Gastroesophageal sphincter (tissue), 3 donors: Measurements from ENCODE around the gene SURF4.
"Not testable (repeated sequence)": the region's sequence is repeated elsewhere in the genome, so short reads cannot be mapped to it uniquely, and the experiment has no call there.

Experiments
- POLR2A ChIP-seq, 2 donors: fragments of 450-650 bp; IDR thresholded peaks; one replicate each; pipeline ENCODE4 v1.6.1; 2017; ENCODE audit warnings: antibody characterized with exemption in 2 of 2, mild to moderate bottlenecking in 2 of 2, moderate library complexity in 1 of 2
- POLR2AphosphoS5 ChIP-seq: sonication (generic); formaldehyde crosslinking; IDR thresholded peaks from one replicate; pipeline ENCODE4 v1.6.1; 2017; ENCODE audit warnings: antibody characterized with exemption
- TF ChIP-seq, protein P1 (sequence below), 4 experiments: fragments of 200-600 bp in 2 of 4; fragments of 450-650 bp in 2 of 4; sonication (generic) in 1 of 4; IDR thresholded peaks; one replicate each; pipeline ENCODE4 v1.5.1; 2017 to 2019; ENCODE audit warnings: antibody characterized with exemption in 4 of 4, mild to moderate bottlenecking in 2 of 4, moderate library complexity in 2 of 4

- not testable (repeated sequence) for TF ChIP-seq POLR2A (IDR thresholded peaks at IDR 0.05); POLR2AphosphoS5
- TF ChIP-seq, protein P1, sequence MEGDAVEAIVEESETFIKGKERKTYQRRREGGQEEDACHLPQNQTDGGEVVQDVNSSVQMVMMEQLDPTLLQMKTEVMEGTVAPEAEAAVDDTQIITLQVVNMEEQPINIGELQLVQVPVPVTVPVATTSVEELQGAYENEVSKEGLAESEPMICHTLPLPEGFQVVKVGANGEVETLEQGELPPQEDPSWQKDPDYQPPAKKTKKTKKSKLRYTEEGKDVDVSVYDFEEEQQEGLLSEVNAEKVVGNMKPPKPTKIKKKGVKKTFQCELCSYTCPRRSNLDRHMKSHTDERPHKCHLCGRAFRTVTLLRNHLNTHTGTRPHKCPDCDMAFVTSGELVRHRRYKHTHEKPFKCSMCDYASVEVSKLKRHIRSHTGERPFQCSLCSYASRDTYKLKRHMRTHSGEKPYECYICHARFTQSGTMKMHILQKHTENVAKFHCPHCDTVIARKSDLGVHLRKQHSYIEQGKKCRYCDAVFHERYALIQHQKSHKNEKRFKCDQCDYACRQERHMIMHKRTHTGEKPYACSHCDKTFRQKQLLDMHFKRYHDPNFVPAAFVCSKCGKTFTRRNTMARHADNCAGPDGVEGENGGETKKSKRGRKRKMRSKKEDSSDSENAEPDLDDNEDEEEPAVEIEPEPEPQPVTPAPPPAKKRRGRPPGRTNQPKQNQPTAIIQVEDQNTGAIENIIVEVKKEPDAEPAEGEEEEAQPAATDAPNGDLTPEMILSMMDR (IDR thresholded peaks at IDR 0.05): not testable (repeated sequence)
These were observed 41.0 kb downstream of the SURF4 start for GRCh38 chr9:133334888-133335287.
